ENCODE results near the gene FAT1.

Gene FAT1

DNA sequence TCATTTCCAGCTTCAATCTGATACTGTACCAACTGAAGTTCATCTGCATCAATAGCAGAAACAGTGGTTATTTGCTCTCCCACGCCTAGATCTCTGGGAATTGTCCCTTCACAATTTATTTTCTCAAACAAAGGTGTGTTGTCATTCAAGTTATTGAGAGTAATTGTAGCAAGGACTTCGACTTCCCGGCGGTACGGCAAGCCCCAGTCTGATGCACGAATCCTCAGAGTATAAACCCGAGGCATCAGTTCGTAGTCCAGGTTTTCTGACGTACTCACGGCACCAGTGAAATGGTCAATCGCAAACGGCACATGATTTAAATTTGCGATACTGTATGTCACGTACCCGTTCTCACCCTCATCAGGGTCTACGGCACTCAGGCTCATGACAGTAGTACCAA is 15.7 kb downstream of the FAT1 start:
- TF ChIP-seq TEAD4 (IDR thresholded peaks at IDR 0.05): no peak
- no peak for TF ChIP-seq EP300 (IDR thresholded peaks at IDR 0.05; ENCODE audit: borderline replicate concordance)
- TF ChIP-seq ZBTB7A (IDR thresholded peaks at IDR 0.05; ENCODE audit: low read depth): no peak
- TF ChIP-seq EGR1 (IDR thresholded peaks at IDR 0.05): no peak
- no peak for TF ChIP-seq FOXM1 (IDR thresholded peaks at IDR 0.05; ENCODE audit: borderline replicate concordance, low read depth)
- TF ChIP-seq CREB1 (IDR thresholded peaks at IDR 0.05; ENCODE audit: low read depth): no peak
- TF ChIP-seq, protein P1, sequence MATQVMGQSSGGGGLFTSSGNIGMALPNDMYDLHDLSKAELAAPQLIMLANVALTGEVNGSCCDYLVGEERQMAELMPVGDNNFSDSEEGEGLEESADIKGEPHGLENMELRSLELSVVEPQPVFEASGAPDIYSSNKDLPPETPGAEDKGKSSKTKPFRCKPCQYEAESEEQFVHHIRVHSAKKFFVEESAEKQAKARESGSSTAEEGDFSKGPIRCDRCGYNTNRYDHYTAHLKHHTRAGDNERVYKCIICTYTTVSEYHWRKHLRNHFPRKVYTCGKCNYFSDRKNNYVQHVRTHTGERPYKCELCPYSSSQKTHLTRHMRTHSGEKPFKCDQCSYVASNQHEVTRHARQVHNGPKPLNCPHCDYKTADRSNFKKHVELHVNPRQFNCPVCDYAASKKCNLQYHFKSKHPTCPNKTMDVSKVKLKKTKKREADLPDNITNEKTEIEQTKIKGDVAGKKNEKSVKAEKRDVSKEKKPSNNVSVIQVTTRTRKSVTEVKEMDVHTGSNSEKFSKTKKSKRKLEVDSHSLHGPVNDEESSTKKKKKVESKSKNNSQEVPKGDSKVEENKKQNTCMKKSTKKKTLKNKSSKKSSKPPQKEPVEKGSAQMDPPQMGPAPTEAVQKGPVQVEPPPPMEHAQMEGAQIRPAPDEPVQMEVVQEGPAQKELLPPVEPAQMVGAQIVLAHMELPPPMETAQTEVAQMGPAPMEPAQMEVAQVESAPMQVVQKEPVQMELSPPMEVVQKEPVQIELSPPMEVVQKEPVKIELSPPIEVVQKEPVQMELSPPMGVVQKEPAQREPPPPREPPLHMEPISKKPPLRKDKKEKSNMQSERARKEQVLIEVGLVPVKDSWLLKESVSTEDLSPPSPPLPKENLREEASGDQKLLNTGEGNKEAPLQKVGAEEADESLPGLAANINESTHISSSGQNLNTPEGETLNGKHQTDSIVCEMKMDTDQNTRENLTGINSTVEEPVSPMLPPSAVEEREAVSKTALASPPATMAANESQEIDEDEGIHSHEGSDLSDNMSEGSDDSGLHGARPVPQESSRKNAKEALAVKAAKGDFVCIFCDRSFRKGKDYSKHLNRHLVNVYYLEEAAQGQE (IDR thresholded peaks at IDR 0.05; ENCODE audit: low read depth): no peak
- TF ChIP-seq TAF1 (IDR thresholded peaks at IDR 0.05; ENCODE audit: low read depth): no peak
- no peak for TF ChIP-seq TCF12 (IDR thresholded peaks at IDR 0.05; ENCODE audit: low read depth)
- TF ChIP-seq, protein P2, sequence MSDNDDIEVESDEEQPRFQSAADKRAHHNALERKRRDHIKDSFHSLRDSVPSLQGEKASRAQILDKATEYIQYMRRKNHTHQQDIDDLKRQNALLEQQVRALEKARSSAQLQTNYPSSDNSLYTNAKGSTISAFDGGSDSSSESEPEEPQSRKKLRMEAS (IDR thresholded peaks at IDR 0.05): no peak
- no peak for TF ChIP-seq NFIC (IDR thresholded peaks at IDR 0.05)
- TF ChIP-seq RAD21 (IDR thresholded peaks at IDR 0.05; ENCODE audit: low read depth): no peak
- TF ChIP-seq, protein P3, sequence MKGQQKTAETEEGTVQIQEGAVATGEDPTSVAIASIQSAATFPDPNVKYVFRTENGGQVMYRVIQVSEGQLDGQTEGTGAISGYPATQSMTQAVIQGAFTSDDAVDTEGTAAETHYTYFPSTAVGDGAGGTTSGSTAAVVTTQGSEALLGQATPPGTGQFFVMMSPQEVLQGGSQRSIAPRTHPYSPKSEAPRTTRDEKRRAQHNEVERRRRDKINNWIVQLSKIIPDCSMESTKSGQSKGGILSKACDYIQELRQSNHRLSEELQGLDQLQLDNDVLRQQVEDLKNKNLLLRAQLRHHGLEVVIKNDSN (IDR thresholded peaks at IDR 0.05): no peak
- no peak for TF ChIP-seq YY1 (IDR thresholded peaks at IDR 0.05; ENCODE audit: low read depth)
- TF ChIP-seq CEBPB (IDR thresholded peaks at IDR 0.05): no peak

DNA sequence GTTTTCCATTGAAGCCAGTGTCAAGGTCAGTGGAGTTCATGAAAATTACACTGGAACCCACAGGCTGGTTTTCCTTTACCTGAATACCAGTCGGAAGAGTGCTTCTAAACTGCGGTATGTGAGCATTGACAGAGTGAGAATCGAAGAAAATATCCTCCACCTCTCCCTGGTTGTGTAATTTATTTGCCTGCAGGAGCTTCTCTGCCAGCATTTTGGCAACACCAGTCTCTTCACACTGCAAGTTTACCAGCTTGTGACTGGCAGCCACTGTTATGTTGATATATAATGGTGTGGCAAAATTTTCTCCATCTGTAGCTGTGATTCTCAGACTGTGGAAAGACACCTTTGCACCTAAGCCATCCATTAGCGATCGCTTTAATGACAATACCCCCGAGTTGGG is 16.1 kb downstream of the FAT1 start:
- TF ChIP-seq, protein P3 (IDR thresholded peaks at IDR 0.05): no peak
- TF ChIP-seq NFIC (IDR thresholded peaks at IDR 0.05): no peak
- no peak for TF ChIP-seq CEBPB (IDR thresholded peaks at IDR 0.05)
- TF ChIP-seq FOXM1 (IDR thresholded peaks at IDR 0.05; ENCODE audit: borderline replicate concordance, low read depth): no peak
- TF ChIP-seq, protein P1 (IDR thresholded peaks at IDR 0.05; ENCODE audit: low read depth): no peak
- TF ChIP-seq TCF12 (IDR thresholded peaks at IDR 0.05; ENCODE audit: low read depth): no peak
- no peak for TF ChIP-seq CREB1 (IDR thresholded peaks at IDR 0.05; ENCODE audit: low read depth)
- TF ChIP-seq YY1 (IDR thresholded peaks at IDR 0.05; ENCODE audit: low read depth): no peak

DNA sequence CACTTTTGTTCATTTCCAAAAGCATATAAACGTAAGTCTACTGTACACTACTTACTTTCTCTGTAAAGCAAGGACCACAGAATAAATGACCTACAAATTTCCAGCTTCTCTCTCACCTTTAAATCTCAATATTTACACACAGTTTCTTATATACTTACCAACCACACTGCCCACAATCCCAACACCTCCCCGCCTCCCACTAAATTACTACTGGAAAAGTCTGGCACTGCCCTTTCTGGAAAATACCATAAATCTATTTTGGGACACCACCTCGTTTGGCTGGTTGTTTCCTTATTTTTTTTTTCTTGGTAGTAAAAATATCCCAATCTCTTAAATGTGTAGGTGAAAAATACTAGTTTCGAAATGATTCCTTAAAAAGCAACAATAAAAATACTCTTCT is 19.6 kb downstream of the FAT1 start:
- TF ChIP-seq RAD21 (IDR thresholded peaks at IDR 0.05; ENCODE audit: low read depth) (no peak), YY1 (IDR thresholded peaks at IDR 0.05; ENCODE audit: low read depth) (no peak), EP300 (IDR thresholded peaks at IDR 0.05; ENCODE audit: borderline replicate concordance) (no peak), NFIC (IDR thresholded peaks at IDR 0.05) (no peak), TAF1 (IDR thresholded peaks at IDR 0.05; ENCODE audit: low read depth) (no peak), TEAD4 (IDR thresholded peaks at IDR 0.05) (no peak), FOXM1 (IDR thresholded peaks at IDR 0.05; ENCODE audit: borderline replicate concordance, low read depth) (no peak), EGR1 (IDR thresholded peaks at IDR 0.05) (no peak), TCF12 (IDR thresholded peaks at IDR 0.05; ENCODE audit: low read depth) (no peak), CREB1 (IDR thresholded peaks at IDR 0.05; ENCODE audit: low read depth) (no peak), ZBTB7A (IDR thresholded peaks at IDR 0.05; ENCODE audit: low read depth) (no peak), CEBPB (IDR thresholded peaks at IDR 0.05) (no peak)
- TF ChIP-seq, protein P2 (IDR thresholded peaks at IDR 0.05): no peak
- TF ChIP-seq, protein P3 (IDR thresholded peaks at IDR 0.05): no peak
- TF ChIP-seq, protein P1 (IDR thresholded peaks at IDR 0.05; ENCODE audit: low read depth): no peak

DNA sequence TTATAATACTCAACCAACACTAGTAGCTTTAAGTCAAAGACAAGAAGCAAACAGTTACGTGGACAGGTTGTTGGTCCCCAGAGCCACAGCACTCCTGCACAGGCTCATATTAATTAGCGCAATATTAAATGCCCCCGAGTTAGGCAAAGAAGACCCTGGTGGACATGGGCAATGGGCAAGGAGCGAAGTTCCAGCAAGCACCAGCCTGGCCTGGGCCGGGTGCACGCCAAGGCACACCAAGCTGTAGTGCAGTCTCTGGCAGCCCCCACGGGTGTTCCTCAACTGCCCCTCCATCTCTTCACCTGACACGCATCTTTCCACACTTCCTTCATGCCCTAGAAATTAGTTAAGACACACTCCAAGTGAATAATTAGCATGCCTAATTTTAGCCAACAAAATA is 20.1 kb downstream of the FAT1 start:
- TF ChIP-seq FOXM1 (IDR thresholded peaks at IDR 0.05; ENCODE audit: borderline replicate concordance, low read depth) (no peak), YY1 (IDR thresholded peaks at IDR 0.05; ENCODE audit: low read depth) (no peak), TCF12 (IDR thresholded peaks at IDR 0.05; ENCODE audit: low read depth) (no peak), CREB1 (IDR thresholded peaks at IDR 0.05; ENCODE audit: low read depth) (no peak), CEBPB (IDR thresholded peaks at IDR 0.05) (no peak), EP300 (IDR thresholded peaks at IDR 0.05; ENCODE audit: borderline replicate concordance) (no peak), NFIC (IDR thresholded peaks at IDR 0.05) (no peak)
- TF ChIP-seq, protein P3 (IDR thresholded peaks at IDR 0.05): no peak
